A549 (cell line): ENCODE results near the gene LRRC3.

Experiments
- CEBPB ChIP-seq, 2 experiments: fragments of >200 bp in 1 of 2; sonication (Bioruptor Twin) in 1 of 2; formaldehyde crosslinking in 1 of 2; IDR thresholded peaks; 2 replicates each; pipeline ENCODE4 v1.6.1; 2012 to 2016
- POLR2A ChIP-seq: IDR thresholded peaks from 2 replicates; pipeline ENCODE4 v1.6.1; 2012; ENCODE audit warnings: mild to moderate bottlenecking, low read length
- RFX5 ChIP-seq: fragments of 450-650 bp; IDR thresholded peaks from 2 replicates; pipeline ENCODE4 v1.7.1; 2014; ENCODE audit warnings: antibody characterized with exemption, mild to moderate bottlenecking, moderate library complexity
- SMC3 ChIP-seq: fragments of >200 bp; sonication (Bioruptor Twin); formaldehyde crosslinking; IDR thresholded peaks from 3 replicates; pipeline ENCODE4 v1.6.1; 2018; ENCODE audit warnings: inconsistent platforms
- TP53 ChIP-seq: fragments of 250-450 bp; sonication (Bioruptor Pico); IDR thresholded peaks from 2 replicates; pipeline ENCODE4 v1.5.0; 2021; ENCODE audit warnings: mild to moderate bottlenecking, moderate library complexity
- USF2 ChIP-seq: fragments of 450-650 bp; IDR thresholded peaks from 2 replicates; pipeline ENCODE4 v1.6.1; 2014; ENCODE audit warnings: antibody characterized with exemption
- ZFP36 ChIP-seq: fragments of 450-650 bp; IDR thresholded peaks from 2 replicates; pipeline ENCODE4 v1.6.1; 2014; ENCODE audit warnings: borderline replicate concordance; ENCODE audit not compliant: partially characterized antibody
- TF ChIP-seq, protein P1 (sequence below): fragments of >200 bp; sonication (Bioruptor Twin); formaldehyde crosslinking; IDR thresholded peaks from 3 replicates; pipeline ENCODE4 v1.5.1; 2016

- TF ChIP-seq TP53 (CRISPR knock-in tag) (no peak), ZFP36 (no peak), CEBPB (IDR thresholded peaks at IDR 0.05) (no peak), POLR2A (no peak), SMC3 (no peak), RFX5 (no peak), USF2 (no peak)
- TF ChIP-seq, protein P1, sequence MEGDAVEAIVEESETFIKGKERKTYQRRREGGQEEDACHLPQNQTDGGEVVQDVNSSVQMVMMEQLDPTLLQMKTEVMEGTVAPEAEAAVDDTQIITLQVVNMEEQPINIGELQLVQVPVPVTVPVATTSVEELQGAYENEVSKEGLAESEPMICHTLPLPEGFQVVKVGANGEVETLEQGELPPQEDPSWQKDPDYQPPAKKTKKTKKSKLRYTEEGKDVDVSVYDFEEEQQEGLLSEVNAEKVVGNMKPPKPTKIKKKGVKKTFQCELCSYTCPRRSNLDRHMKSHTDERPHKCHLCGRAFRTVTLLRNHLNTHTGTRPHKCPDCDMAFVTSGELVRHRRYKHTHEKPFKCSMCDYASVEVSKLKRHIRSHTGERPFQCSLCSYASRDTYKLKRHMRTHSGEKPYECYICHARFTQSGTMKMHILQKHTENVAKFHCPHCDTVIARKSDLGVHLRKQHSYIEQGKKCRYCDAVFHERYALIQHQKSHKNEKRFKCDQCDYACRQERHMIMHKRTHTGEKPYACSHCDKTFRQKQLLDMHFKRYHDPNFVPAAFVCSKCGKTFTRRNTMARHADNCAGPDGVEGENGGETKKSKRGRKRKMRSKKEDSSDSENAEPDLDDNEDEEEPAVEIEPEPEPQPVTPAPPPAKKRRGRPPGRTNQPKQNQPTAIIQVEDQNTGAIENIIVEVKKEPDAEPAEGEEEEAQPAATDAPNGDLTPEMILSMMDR, result no peak
These were observed 5.7 kb downstream of the LRRC3 start for GRCh38 chr21:44461005-44461404.
